Bladder microvascular endothelial cell (primary cell): ENCODE results near the gene ZNF22. TPM values are rescaled to one million over a fixed set of nuclear protein-coding genes. Genes with fewer than 3 reads are reported as not detected.

ENCODE experiments used
- total RNA-seq: library from RNA; depleted of rRNA; stranded (reverse); fragments of >200 nt; gene quantifications from 2 replicates; pipeline ENCODE4 v1.2.3, GENCODE V29; 2014

ZNF22 gene
- 33.3 and 35.0 TPM in 2 replicates for total RNA-seq

GRCh38 chr10:45000752-45001380, at the start of gene ZNF22:
Gene ZNF22 (plus strand): TSS chr10:45000923. CDS start chr10:45003369, 2,446 bp downstream.

GRCh38 chr10:44959247-44960087, 41.3 kb upstream of the ZNF22 start, which contains the start of gene RASSF4:
Gene RASSF4 (plus strand): TSS chr10:44959802. CDS start chr10:44970203, 10,401 bp downstream.

GRCh38 chr10:44978570-44979280, 22.0 kb upstream of the ZNF22 start, which contains the start of gene DEPP1:
Gene DEPP1 (minus strand): TSS chr10:44978809. CDS start chr10:44978030, 779 bp downstream.

Other genes starting within 250 kb of the ZNF22 start
- gene TMEM72, start 89.6 kb upstream of the ZNF22 start, total RNA-seq = not detected in 2 replicates
- 8.9 and 9.4 TPM in 2 replicates for gene RASSF4, start 41.1 kb upstream of the ZNF22 start, total RNA-seq
- gene DEPP1, start 22.1 kb upstream of the ZNF22 start, total RNA-seq = 119 and 392 TPM in 2 replicates